Ectodermal cell (in vitro differentiated cells): ENCODE data around the gene LPCAT1.

Experiments
- H3K27ac ChIP-seq: 2 replicates; pipeline ENCODE4 v1.7.0; 2013; ENCODE audit warnings: mild to moderate bottlenecking, low read depth, low read length; ENCODE audit not compliant: insufficient read depth, poor library complexity, severe bottlenecking
- H3K27me3 ChIP-seq: 2 replicates; pipeline ENCODE4 v1.7.0; 2013; ENCODE audit warnings: mild to moderate bottlenecking, low read length; ENCODE audit not compliant: insufficient read depth, control insufficient read depth, poor library complexity, severe bottlenecking
- H3K36me3 ChIP-seq: one replicate; pipeline ENCODE4 v1.7.0; 2013; ENCODE audit warnings: low read length; ENCODE audit not compliant: control insufficient read depth, insufficient read depth
- H3K4me1 ChIP-seq: one replicate; pipeline ENCODE4 v1.7.0; 2013; ENCODE audit warnings: low read length; ENCODE audit not compliant: control insufficient read depth, insufficient read depth
- H3K4me3 ChIP-seq: 2 replicates; pipeline ENCODE4 v1.7.0; 2013; ENCODE audit warnings: low read depth, low read length, control low read depth; ENCODE audit not compliant: insufficient read depth
- H3K9me3 ChIP-seq: 2 replicates; pipeline ENCODE4 v1.7.0; 2013; ENCODE audit warnings: mild to moderate bottlenecking, low read length, moderate library complexity; ENCODE audit not compliant: control insufficient read depth
- WGBS, 2 experiments: methylation state at CpG; one replicate each; pipeline ENCODE4 v1.1.7; 2013; ENCODE audit warnings: missing lambda C conversion rate in 2 of 2; 5-methylcytosine and 5-hydroxymethylcytosine counted together

Gene LPCAT1

GRCh38 chr5:1554410-1554967 lies 30.7 kb upstream of the LPCAT1 start:
- no peaks in the 10 kb centered on the region for H3K27me3 ChIP-seq
- H3K4me1 ChIP-seq: peaks cover 11% of the 10 kb centered on the region
- H3K4me3 ChIP-seq: no peak overlapping the region
- H3K9me3 ChIP-seq: no peaks in the 10 kb centered on the region
- H3K27ac ChIP-seq: no peak overlapping the region
- 91 to 94% methylated on average over 10 to 11 of the region's 11 CpGs for WGBS, 2 experiments
- H3K36me3 ChIP-seq: no peaks in the 10 kb centered on the region

GRCh38 chr5:1553539-1554409 lies 30.0 kb upstream of the LPCAT1 start:
- Histone ChIP-seq H3K36me3 (no peaks in the 10 kb centered on the region), H3K27ac (no peak overlapping the region), H3K4me3 (no peak overlapping the region), H3K27me3 (no peaks in the 10 kb centered on the region), H3K4me1 (peaks cover 11% of the 10 kb centered on the region), H3K9me3 (no peaks in the 10 kb centered on the region)
- 94% methylated on average over 21 of the region's 21 CpGs for WGBS, 2 experiments

GRCh38 chr5:1552521-1553255 lies 28.9 kb upstream of the LPCAT1 start:
- Histone ChIP-seq H3K4me3 (no peak overlapping the region), H3K9me3 (no peaks in the 10 kb centered on the region), H3K27ac (no peak overlapping the region), H3K36me3 (no peaks in the 10 kb centered on the region), H3K27me3 (no peaks in the 10 kb centered on the region), H3K4me1 (peaks cover 11% of the 10 kb centered on the region)
- WGBS, 2 experiments: 84 to 87% methylated on average over 33 of the region's 33 CpGs

GRCh38 chr5:1551426-1552301 lies 27.9 kb upstream of the LPCAT1 start:
- Histone ChIP-seq H3K9me3 (no peaks in the 10 kb centered on the region), H3K27ac (no peak overlapping the region), H3K27me3 (no peaks in the 10 kb centered on the region), H3K36me3 (no peaks in the 10 kb centered on the region), H3K4me1 (peaks cover 11% of the 10 kb centered on the region), H3K4me3 (no peak overlapping the region)
- WGBS, 2 experiments: 91 to 92% methylated on average over 32 of the region's 32 CpGs

- Histone ChIP-seq H3K27me3 (no peaks in the 10 kb centered on the region), H3K4me3 (no peak overlapping the region), H3K9me3 (no peaks in the 10 kb centered on the region), H3K27ac (no peak overlapping the region), H3K4me1 (peaks cover 11% of the 10 kb centered on the region), H3K36me3 (no peaks in the 10 kb centered on the region)
- 92 to 94% methylated on average over 17 of the region's 17 CpGs for WGBS, 2 experiments
Observed at GRCh38 chr5:1550287-1551076, 26.7 kb upstream of the LPCAT1 start.

GRCh38 chr5:1549475-1550030 lies 25.8 kb upstream of the LPCAT1 start:
- Histone ChIP-seq H3K4me1 (peaks cover 11% of the 10 kb centered on the region), H3K9me3 (no peaks in the 10 kb centered on the region), H3K27ac (no peak overlapping the region), H3K27me3 (no peaks in the 10 kb centered on the region), H3K36me3 (no peaks in the 10 kb centered on the region), H3K4me3 (no peak overlapping the region)
- WGBS, 2 experiments: 88 to 89% methylated on average over 16 of the region's 16 CpGs

GRCh38 chr5:1548702-1549474 lies 25.1 kb upstream of the LPCAT1 start:
- 94 to 95% methylated on average over 33 of the region's 33 CpGs for WGBS, 2 experiments
- no peak overlapping the region for H3K27ac ChIP-seq
- no peaks in the 10 kb centered on the region for H3K36me3 ChIP-seq
- no peak overlapping the region for H3K4me3 ChIP-seq
- no peaks in the 10 kb centered on the region for H3K27me3 ChIP-seq
- no peaks in the 10 kb centered on the region for H3K9me3 ChIP-seq
- H3K4me1 ChIP-seq: peaks cover 11% of the 10 kb centered on the region

GRCh38 chr5:1547655-1548054 lies 23.9 kb upstream of the LPCAT1 start:
- Histone ChIP-seq H3K4me1 (peaks cover 6% of the 10 kb centered on the region), H3K27ac (no peak overlapping the region), H3K4me3 (no peak overlapping the region), H3K9me3 (no peaks in the 10 kb centered on the region), H3K27me3 (no peaks in the 10 kb centered on the region), H3K36me3 (no peaks in the 10 kb centered on the region)
- 92 to 96% methylated on average over 6 of the region's 6 CpGs for WGBS, 2 experiments
